GM19023 (cell line): ENCODE results near the gene ARSJ.
"Not testable (repeated sequence)": the region's sequence is repeated elsewhere in the genome, so short reads cannot be mapped to it uniquely, and the experiment has no call there.

Experiments used
- ATAC-seq: cut with Tn5 transposase; IDR thresholded peaks from one replicate; pipeline ENCODE4 v1.9.1; 2021; ENCODE audit warnings: mild to moderate bottlenecking, moderate library complexity; ENCODE audit not compliant: unreplicated experiment

Gene ARSJ

DNA sequence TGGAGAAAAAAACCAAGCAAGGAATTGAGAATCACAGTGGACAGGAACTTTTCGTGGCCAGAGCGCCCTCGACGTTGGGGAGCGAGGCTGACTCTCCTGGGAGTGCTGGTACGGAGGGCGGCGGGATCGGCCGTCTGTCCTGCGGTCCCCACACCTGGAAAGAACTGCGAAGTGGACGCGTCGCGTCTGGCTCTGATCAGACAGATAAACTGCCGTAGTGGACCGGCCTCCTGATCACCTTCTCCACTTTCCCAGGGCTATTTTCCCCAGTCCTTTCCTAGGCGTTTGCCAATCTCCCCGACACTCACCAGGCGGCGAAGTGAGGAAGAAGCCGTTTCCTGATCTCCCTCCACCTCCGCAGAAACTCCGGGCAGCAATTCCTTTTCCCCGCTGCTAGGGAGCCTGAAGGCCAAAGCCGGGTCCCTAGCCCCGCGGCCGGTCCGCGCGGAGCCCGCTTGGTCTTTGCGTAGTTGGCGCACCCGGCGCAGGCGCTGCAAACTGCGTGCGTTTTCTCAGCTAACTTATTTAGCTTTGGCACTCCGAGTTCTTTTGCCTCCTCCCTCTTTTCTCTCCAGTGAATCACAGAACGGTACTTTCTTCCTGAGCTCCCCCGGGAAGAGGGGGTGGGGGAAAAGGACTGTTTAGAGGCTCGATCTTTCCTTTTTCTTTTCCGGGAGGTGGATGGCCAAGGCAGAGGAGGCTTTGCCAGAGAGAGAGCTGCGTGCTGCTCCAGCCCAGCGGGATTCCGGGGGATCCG, at the start of gene ARSJ:
ARSJ (minus strand) TSS at position 500 of the 757 bp plus-strand sequence. CDS start 813 bp downstream, outside the sequence.
- ATAC-seq = no peak

DNA sequence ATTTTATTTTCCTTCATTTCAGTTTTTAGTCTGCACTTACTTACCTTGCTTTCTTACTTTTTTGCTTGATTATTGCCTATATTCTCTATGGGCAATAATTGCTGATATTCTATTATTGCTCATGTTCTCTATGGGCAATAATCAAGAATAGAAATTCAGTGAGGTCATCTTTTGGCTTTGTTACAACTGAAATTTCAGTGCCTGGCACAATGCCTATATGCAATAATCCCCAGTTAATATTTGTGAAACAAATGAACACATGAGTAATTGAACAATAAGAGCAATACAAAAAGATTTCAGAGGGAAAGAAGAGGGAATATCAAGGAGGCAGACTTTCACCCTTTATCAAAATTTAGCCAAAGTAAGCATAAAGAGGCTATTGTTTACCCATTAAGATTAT, 48.6 kb upstream of the ARSJ start:
- no peak for ATAC-seq

DNA sequence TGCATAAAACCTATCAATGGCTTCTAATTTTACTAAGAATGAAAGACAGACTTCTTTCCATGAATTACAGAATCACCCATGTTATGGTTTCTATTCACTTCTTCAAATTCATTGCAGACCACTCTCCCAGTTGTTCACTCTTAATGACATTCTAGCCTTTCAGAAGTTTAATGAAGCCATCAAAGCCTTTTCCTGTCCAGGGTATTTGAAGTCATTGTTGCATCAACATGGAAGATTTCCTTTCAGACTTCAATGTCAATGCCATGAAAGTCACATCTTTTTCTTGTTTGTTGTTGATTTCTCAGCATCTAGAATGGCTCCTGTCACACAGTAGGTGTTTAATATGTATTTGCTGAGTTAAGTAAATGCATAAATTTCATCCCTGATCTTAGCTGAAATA, 48.1 kb upstream of the ARSJ start:
- ATAC-seq = no peak

DNA sequence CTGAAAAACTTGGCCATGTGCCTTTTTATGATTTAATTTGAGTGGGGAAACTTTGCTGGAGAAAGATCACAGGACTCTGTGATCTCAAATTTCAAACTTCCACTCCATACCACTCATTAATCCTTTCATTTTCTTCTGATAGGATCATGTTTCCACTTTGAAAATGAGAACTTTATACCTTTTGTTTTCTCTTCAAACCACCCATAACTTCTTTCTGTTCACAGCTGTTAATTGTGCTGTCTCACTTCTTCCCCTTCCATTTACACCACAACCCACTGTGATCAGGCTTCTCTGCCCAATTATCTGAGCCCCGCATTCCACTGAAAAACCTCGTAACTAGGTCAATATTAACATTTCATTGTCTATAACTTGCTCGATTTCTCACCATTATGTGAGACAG, 47.0 kb upstream of the ARSJ start:
- ATAC-seq = no peak

DNA sequence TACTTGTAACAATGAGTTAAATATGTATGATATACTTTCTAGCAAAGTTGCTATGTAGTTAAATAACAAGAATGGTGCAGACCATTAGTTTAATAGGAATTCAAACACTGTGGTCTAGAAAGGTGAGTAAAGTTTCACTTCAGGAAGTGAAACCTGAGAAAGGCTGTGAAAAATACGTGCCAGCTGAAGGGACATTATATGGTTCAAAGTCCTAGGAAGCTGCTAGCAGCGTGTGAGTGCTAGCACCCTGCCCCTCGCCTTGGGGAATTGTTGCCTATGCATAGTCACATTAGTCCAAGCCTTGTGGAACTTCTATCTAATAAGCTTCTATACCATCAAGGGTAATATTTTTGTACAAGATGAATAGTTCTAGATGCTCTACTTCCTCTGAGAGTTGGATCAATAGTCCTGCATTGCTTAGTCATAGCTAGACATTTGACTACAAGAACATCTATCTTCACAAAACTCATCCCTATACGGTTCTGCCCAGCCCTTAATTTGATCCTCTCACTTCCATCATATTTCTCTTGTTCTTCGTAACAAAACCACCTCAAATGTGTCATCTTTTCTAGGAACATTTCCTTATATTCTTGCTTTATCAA, 45.8 kb upstream of the ARSJ start:
- ATAC-seq = peak; percentile 84

DNA sequence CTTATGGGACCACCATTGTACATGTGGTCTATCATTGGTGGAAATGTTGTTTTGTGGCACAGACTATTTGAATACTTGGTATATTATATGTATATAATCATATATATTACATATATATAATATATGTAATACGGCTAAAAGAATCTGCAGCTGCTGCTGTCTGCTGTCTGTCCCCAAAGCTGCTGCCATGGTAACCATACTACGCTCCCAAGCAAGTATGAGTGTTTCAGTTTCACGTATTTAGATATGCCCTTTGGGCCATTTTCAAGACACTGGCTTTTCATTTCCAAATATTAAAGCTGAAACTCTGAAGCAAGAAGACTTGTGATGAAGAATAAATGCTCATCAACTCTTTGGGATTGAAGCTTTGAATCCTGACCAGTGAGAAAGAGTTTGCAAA, 42.0 kb upstream of the ARSJ start:
- ATAC-seq = no peak

DNA sequence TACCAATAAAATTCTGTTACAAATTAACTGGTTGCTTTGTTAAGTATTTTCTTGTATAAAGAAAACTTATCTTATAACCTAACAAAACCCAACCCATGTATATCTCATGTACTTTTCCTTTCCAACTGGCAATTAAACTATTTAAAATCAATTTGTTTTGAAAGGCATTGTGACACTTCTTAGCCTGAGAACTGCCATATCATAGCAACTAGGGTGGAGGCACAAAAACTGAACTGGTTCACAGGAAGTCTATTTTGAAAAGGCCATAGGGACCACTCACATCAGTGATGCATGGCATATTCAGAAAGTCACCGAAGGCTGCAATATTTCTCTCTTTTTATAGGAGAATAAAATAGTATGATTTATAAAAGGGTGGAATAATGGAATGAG, 40.5 kb upstream of the ARSJ start:
- ATAC-seq = no peak

DNA sequence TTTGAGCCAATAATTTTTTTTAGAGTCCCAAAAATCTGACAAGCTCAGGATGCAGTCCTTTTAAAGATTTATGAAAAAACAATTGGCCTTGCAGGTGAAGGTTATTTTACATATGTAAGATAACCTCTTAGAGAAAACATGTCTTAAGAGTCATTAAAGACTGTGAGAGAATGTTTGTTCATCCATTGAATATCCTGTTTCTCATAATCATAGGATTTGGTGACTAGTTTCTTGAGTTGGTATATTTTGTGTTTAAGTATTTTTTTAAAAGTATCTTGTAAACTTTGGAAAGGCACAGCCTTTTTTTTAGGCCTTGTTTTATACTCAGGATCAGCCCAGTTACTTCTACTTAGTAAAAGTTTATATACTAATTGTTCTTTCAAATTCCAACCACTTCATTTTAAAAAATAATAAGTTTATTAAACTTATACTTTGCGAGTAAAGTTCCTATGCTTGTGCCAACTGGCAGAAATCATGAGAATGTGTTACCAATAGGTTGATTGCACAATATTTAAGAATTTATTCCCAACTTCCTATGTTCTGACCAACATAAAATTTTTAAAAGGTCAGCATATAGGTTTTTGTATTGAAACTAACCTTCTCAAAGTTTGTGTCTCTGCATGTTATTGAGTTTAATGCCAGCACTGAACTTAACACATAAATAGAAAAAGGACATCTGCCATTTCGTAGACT, 40.0 kb upstream of the ARSJ start:
- ATAC-seq = no peak

DNA sequence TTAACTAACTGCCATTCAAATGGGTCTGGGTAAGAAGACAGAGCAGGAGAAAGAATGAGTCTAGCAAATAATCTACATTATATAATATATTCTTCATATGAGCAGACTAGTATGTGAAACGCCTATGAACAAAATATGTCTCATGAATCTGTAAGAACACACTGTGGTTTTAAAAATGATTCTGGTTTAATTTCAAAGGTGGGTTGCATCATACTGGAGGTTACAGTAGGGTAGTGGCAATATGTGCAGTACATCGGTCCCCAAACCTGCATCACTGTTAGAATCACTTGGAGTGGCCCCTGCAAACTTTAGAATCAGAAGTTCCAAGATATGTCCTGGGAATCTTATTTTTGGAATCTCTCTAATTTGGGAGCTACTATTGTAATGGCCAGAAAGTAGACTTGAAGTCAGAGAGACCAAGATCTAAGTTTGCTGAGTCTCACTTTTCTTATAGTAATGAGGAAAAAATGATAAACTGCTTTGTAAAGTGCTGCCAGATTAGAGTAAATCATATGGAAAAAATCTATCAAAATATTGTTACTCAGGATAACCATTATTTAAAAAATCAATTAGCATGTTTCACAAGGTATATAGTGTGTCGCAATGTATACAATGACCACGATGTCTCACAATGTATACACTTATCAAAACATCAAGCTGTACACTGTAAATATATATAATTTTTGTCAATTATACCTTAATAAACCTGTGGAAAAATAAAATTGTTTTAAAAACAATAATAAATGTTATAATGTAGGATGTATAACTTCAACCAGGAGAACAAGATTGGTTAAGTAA, 37.9 kb upstream of the ARSJ start:
- ATAC-seq = no peak

DNA sequence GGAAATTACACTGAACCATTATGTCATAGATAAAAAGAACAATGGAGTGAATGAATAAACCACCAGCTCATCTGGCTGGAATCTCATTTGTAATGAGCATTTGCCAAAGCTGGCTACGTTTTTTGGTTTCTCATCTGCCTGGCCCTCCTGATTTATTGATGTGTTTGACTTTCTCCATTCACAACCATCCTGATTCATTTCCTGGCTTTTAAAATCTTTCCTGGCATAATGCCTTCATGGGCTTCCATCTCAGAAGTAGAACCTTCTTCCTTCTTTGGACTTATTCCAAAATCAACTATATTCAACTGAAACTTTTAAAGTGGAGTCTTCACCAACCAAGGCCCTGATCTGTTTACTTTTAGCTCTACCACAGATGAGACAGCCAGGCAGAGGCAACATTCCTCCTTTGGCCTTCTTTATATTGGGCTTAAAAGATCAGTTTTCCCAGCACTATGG, 36.0 kb upstream of the ARSJ start:
- no peak for ATAC-seq

DNA sequence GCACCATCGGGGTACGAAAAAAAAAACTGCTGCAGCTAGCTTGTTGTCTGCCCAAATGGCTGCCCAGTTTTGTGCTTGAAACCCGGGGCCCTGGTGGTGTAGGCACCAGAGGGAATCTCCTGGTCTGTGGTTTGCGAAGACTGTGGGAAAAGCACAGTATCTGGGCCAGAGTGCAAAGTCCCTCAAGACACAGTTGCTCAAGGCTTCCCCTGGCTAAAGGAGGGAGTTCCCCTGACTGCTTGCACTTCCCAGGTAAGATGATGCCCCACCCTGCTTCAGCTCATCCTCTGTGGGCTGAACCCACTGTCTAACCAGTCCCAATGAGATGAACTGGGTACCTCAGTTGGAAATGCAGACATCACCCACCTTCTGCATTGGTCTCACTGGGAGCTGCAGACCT, 33.8 kb upstream of the ARSJ start:
- ATAC-seq = not testable (repeated sequence)

DNA sequence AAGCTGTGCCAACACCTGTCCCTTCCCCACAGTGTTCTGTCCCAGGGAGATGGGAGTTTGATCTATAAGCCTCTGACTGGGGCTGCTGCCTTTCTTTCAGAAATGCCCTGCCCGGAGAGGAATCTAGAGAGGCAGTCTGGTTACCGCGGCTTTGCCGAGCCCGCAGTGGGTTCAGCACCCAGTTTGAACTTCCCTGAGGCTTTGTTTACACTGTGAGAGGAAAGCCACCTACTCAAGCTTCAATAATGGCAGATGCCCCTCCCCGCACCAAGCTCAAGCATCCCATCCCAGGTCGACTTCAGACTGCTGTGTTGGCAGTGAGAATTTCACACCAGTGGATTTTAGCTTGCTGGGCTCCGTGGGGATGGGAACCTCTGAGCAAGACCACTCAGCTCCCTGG, 33.3 kb upstream of the ARSJ start:
- no peak for ATAC-seq

DNA sequence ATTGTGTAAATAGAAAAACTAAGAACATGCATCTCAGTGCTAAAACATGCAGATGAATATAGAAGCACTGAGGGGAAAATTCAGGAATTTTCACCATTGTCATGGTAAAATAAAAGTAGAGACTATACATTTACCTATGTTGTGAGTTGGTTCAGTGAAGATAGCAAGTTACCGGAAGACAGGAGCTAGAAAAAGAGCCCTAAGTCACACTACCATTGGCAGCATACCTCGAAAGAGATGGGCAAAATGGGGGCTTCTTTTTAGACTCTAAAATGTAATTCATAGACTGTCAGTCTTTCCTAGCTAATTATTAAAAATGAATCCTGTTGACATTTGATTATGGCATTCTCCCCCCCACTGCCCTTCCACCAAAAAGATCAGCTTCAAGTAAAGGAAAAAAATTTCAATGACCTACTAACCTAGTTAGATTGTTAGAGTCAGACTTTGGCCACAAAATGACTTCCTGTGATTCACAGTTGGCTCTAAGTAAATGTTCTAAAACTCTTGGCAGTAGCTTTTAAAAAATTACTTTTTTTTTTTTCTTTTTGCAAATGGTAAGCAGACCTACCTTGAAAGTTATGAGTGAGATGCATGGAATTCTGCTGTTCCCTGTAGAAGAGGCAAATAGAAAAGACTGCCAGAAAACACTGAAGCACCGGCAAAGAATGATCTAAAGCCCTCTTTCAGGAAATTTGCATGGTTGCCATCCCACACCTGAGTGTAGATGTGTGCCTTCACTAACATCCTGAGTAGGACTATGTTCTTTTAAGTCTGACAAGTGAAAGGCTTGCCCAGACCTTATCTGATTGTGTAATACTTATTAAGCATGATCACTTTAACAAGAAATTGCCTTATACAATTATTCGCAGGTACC, 26.4 kb upstream of the ARSJ start:
- ATAC-seq = no peak

DNA sequence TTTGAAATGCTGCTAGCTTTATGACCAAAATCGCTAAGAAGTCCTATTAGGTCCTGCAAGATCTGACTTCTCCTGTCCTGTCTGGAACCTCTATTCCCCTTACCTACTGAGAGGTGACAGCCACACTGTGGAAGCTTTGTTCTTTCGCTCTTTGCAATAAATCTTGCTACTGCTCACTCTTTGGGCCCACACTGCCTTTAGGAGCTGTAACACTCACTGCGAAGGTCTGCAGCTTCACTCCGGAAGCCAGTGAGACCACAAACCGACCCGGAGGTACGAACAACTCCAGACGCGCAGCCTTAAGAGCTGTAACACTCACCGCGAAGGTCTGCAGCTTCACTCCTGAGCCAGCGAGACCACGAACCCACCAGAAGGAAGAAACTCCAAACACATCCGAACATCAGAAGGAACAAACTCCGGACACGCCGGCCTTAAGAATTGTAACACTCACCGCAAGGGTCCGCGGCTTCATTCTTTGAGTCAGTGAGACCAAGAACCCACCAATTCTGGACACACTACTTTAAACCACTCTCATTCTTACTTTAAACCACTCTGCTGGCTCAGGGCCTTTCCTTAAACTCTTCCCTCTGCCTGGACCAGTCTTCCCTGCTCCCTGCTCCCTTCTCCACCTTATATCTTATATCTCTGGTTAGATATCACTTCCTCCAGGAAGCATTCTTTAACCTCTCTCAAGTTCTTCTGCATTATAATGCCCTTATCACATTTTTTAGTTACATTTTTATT, 25.2 kb upstream of the ARSJ start:
- ATAC-seq = not testable (repeated sequence)

DNA sequence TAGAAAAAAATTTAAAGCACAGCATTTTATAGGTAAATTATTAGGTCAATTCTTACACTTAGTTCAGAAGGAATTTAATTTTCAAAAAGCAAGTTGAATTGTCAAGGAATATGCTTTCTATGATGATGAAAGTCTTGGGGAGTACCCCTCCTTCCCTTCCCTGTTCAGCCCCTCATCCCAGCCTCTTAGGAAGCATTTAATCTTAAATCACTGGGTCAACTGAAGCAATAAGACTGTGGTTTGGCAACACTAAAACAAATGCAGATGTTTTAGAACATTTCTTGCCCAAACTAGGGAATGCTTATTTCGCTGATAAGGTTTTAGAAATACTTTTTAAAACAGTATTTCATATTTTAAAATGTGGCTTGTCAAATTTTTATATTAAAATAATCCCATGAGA, 19.1 kb upstream of the ARSJ start:
- ATAC-seq = no peak

DNA sequence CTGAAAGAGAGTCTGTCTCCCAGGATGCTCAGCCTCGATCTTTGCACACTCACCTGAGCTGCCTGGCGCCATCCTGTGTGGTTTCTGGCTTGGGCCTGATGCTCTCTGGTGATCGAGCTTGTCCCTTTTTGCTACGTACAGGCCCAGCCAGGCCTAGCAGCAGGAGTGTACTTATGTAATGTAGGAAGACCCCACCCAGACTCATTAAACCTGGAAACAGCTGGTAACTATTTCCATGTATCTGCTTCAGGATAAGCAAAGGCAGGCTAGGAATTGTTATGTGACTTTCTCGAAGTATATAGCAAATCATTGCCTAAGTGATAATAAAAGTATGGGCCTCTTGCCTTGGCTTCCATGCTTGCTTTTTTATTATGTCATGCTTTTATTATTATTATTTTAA, 18.6 kb upstream of the ARSJ start:
- ATAC-seq = no peak

DNA sequence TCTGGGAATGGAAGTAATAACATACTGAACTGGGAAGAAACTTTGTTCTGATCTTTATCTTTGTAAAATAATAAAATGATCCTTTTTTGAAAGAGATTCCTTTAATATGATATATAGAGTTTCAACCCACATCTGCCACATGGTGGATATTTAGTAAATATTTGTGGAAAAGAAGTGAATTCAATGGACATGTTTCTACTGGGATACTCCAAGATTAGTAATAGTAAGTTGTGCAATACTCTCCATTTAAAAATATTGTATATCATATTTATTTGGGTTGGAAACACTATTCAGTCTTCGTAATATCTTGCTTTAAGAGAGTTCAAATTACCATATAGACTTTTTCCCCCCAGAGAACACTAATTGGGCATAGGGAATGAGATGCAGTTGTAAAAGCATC, 17.8 kb upstream of the ARSJ start:
- no peak for ATAC-seq

DNA sequence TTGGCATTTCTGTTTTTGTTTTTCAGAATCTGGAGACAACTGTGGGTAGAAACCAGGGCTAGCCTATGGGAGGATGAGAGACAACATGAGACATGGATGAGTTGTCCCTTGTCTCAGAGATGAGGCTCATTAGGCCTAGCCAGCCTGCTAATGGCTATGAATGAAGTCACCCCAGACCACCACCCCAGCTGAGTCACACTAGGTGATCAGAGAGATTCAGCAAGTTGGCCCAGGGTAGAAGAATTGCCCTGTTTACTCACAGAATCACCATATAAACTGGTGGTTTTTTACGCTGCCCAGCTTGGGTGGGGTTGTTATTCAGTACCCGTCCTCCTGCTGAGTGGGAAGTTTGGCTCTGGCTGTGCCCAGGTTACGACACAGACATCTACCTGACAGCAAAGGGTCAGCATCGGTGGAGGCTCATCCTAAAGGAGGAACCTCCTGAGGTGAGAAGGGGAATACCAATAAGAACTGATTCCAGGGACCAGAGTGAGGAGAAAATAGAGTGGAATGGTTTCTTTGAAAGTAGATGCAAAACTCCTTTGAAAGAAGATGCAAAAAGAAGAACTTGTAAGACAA, 17.2 kb upstream of the ARSJ start:
- ATAC-seq = no peak

DNA sequence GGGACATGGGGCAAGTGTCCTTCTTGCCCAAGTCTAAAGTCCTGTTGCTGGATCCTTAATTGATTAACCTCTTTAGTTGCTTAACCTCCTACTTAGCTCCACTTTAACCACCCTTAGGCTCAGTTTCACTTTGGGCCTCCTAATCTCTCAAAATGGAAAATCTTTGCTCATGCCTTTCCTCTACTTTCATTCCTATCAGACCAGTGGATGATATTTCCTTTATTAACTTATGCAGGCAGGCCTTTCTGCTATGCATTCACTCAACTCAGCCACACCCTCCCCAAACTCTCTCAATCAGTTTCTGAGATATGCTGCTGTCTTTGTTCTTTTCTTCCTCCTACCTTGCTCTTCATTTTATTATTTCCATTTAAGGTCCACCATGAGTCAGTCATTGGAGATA, 14.4 kb upstream of the ARSJ start:
- ATAC-seq = no peak
